ENCODE results near the gene FBXO2. TPM values are rescaled to one million over a fixed set of nuclear protein-coding genes. Genes with fewer than 3 reads are reported as not detected.

The FBXO2 gene
- total and polyA plus RNA-seq, 2 experiments from 2014 or later = 20.9 to 28.3 TPM

DNA sequence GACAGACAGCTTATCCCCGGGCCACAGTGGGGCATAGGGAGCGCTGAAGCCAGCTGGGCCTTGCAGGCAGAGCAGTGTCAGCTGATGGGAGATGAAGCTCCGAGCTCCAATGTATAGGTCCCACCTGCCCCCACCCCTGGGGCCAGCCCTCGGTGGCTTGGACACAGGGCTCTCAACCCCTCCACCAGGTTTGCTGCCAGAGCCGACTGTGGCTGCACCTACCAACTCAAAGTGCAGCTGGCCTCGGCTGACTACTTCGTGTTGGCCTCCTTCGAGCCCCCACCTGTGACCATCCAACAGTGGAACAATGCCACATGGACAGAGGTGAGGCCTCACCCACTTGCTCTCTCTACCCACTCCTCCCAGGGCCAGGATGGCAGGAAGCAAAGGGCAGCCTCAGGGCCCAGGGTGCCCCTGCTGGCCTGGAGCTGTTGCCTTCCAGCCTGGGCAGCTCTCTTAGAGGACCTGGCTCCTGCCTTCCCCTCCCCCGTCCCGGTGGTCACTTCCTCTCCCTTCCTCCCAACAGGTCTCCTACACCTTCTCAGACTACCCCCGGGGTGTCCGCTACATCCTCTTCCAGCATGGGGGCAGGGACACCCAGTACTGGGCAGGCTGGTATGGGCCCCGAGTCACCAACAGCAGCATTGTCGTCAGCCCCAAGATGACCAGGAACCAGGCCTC lies 19.0 kb upstream of the FBXO2 start:
- Histone ChIP-seq H3K27ac (no peak overlapping the region), H3K36me3 (peaks cover 15% of the 10 kb centered on the region), H3K9me3 (ENCODE audit: low read depth) (no peaks in the 10 kb centered on the region), H3K4me1 (ENCODE audit: low read depth) (no peaks in the 10 kb centered on the region), H3K27me3 (no peaks in the 10 kb centered on the region), H3K4me3 (no peak overlapping the region)
- no peak for DNase-seq (ENCODE audit: low read depth in 1 of 2, low spot score in 1 of 2)
- TF ChIP-seq, protein P1, sequence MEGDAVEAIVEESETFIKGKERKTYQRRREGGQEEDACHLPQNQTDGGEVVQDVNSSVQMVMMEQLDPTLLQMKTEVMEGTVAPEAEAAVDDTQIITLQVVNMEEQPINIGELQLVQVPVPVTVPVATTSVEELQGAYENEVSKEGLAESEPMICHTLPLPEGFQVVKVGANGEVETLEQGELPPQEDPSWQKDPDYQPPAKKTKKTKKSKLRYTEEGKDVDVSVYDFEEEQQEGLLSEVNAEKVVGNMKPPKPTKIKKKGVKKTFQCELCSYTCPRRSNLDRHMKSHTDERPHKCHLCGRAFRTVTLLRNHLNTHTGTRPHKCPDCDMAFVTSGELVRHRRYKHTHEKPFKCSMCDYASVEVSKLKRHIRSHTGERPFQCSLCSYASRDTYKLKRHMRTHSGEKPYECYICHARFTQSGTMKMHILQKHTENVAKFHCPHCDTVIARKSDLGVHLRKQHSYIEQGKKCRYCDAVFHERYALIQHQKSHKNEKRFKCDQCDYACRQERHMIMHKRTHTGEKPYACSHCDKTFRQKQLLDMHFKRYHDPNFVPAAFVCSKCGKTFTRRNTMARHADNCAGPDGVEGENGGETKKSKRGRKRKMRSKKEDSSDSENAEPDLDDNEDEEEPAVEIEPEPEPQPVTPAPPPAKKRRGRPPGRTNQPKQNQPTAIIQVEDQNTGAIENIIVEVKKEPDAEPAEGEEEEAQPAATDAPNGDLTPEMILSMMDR (IDR thresholded peaks at IDR 0.05; ENCODE audit: low read depth, low read length) = no peak

DNA sequence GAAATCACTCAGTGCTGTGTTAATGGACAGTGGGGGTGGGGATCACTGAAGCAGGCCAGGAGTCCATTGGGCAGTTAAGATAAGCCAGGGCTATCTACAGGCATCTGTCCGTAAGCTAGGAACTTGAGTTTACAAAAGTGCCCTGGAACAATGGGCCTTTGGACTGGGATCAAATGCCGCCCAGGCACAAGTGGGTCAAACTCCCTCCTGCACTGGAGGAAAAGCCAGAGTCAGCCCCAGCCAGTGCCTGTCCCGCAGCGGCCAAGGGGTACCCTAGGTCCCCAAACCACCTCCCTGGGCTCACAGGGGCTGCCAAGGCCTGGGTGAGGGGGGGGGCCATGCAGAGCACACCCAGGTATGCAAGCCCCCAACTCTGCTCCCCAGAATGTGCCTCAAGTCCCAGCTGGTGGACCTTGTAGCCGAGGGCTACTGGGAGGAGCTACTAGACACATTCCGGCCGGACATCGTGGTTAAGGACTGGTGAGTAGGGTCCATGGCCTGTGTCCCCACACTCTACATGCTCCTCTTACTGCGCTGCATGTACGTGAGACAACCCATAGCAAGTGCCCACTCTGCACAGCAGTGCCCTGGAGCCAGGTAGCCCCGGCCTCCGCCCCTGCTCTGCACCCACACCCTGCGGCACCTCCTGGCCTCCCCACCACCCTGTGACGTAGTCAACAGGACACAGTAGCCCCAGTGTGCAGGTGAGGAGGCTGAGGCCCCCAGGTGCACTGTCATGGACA lies 17.5 kb upstream of the FBXO2 start:
- TF ChIP-seq, protein P1 (IDR thresholded peaks at IDR 0.05; ENCODE audit: low read depth, low read length) = no peak
- Histone ChIP-seq H3K36me3 (peaks cover 15% of the 10 kb centered on the region), H3K27me3 (no peaks in the 10 kb centered on the region), H3K27ac (peak overlapping the region; percentile 23), H3K9me3 (ENCODE audit: low read depth) (no peaks in the 10 kb centered on the region), H3K4me3 (no peak overlapping the region), H3K4me1 (ENCODE audit: low read depth) (no peaks in the 10 kb centered on the region)
- DNase-seq (ENCODE audit: low read depth in 1 of 2, low spot score in 1 of 2) = no peak

DNA sequence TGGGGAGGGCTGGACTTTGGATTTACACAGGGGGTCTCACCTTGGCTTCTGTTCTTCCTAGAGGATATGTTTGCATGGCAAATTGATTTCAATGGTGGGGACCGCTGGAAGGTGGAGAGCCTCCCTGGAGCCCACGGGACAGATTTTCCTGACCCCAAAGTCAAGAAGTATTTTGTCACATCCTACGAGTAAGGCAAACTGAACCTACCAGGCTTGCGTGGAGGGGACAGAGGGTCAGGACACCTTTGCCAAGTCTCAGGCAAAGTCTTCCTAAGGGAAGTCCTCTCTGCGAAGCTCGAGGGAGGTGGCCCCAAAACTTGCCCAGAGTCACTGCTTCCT lies 16.9 kb upstream of the FBXO2 start:
- H3K27me3 ChIP-seq = no peaks in the 10 kb centered on the region
- H3K4me3 ChIP-seq = no peak overlapping the region
- H3K36me3 ChIP-seq = peaks cover 15% of the 10 kb centered on the region
- peak overlapping the region; percentile 23 for H3K27ac ChIP-seq
- no peaks in the 10 kb centered on the region for H3K9me3 ChIP-seq (ENCODE audit: low read depth)
- H3K4me1 ChIP-seq (ENCODE audit: low read depth) = no peaks in the 10 kb centered on the region
- DNase-seq (ENCODE audit: low read depth in 1 of 2, low spot score in 1 of 2) = no peak
- TF ChIP-seq, protein P1 (IDR thresholded peaks at IDR 0.05; ENCODE audit: low read depth, low read length) = no peak

DNA sequence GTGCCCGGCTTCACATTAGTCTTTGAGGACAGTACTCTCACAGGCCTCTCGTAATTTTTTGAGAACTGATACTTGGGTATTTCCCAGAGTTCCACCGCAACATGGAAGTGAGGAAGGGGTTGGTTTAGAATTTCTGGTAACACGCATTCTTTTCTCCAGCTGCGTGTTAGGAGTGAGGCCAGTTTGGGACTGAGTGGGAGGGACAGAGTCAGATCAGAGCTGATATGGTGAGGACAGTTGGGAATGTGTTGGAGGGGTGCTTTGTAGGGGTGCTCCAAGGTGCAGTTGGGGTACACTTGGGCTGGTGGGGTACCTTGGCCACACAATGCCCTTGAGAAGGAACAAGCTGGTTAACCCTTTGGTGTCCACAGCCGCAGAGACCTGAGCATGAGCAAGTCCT lies 16.5 kb upstream of the FBXO2 start:
- Histone ChIP-seq H3K36me3 (peaks cover 15% of the 10 kb centered on the region), H3K27ac (no peak overlapping the region), H3K9me3 (ENCODE audit: low read depth) (no peaks in the 10 kb centered on the region), H3K4me1 (ENCODE audit: low read depth) (no peaks in the 10 kb centered on the region), H3K4me3 (no peak overlapping the region), H3K27me3 (no peaks in the 10 kb centered on the region)
- TF ChIP-seq, protein P1 (IDR thresholded peaks at IDR 0.05; ENCODE audit: low read depth, low read length) = no peak
- DNase-seq (ENCODE audit: low read depth in 1 of 2, low spot score in 1 of 2) = no peak

DNA sequence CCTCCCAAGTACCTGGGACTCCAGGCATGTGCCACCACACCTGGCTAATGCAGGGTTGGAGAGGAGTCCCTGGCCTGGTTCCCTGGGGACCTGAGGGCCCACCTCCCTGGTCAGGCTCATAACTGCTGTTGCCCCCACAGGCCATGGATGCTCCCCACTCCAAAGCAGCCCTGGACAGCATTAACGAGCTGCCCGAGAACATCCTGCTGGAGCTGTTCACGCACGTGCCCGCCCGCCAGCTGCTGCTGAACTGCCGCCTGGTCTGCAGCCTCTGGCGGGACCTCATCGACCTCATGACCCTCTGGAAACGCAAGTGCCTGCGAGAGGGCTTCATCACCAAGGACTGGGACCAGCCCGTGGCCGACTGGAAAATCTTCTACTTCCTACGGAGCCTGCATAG lies 14.3 kb upstream of the FBXO2 start:
- no peaks in the 10 kb centered on the region for H3K4me1 ChIP-seq (ENCODE audit: low read depth)
- no peak for DNase-seq (ENCODE audit: low read depth in 1 of 2, low spot score in 1 of 2)
- H3K27me3 ChIP-seq = no peaks in the 10 kb centered on the region
- TF ChIP-seq, protein P1 (IDR thresholded peaks at IDR 0.05; ENCODE audit: low read depth, low read length) = no peak
- H3K4me3 ChIP-seq = no peak overlapping the region
- peaks cover 5% of the 10 kb centered on the region for H3K36me3 ChIP-seq
- H3K9me3 ChIP-seq (ENCODE audit: low read depth) = no peaks in the 10 kb centered on the region
- no peak overlapping the region for H3K27ac ChIP-seq
